H9 (cell line): Measurements from ENCODE around the gene ARHGAP26. TPM values are rescaled to one million over a fixed set of nuclear protein-coding genes. Genes with fewer than 3 reads are reported as not detected.

Source experiments
- DNase-seq: peaks from one replicate; pipeline ENCODE4 v3.0.0-alpha.2; 2017
- H2AFZ ChIP-seq: one replicate; pipeline ENCODE4 v1.6.1; 2013; ENCODE audit warnings: mild to moderate bottlenecking, low read length, control low read depth, moderate library complexity
- H2AK5ac ChIP-seq: 2 replicates; pipeline ENCODE4 v1.6.1; 2013; ENCODE audit warnings: low read length, control low read depth, mixed read lengths; ENCODE audit not compliant: insufficient read length
- H2BK120ac ChIP-seq: one replicate; pipeline ENCODE4 v1.6.1; 2013; ENCODE audit warnings: low read depth, mild to moderate bottlenecking, low read length, control low read depth, inconsistent platforms; ENCODE audit not compliant: poor library complexity, severe bottlenecking
- H2BK12ac ChIP-seq: 2 replicates; pipeline ENCODE4 v1.6.1; 2013; ENCODE audit warnings: low read length, control low read depth, mixed read lengths, low read depth; ENCODE audit not compliant: insufficient read length
- H2BK15ac ChIP-seq: 2 replicates; pipeline ENCODE4 v1.6.1; 2013; ENCODE audit warnings: low read depth, low read length, control low read depth
- H2BK20ac ChIP-seq: one replicate; pipeline ENCODE4 v1.6.1; 2013; ENCODE audit warnings: low read depth, mild to moderate bottlenecking, low read length, control low read depth, inconsistent platforms; ENCODE audit not compliant: poor library complexity, severe bottlenecking
- H2BK5ac ChIP-seq: 2 replicates; pipeline ENCODE4 v1.6.1; 2013; ENCODE audit warnings: low read length, control low read depth, mixed read lengths; ENCODE audit not compliant: insufficient read length
- H3K14ac ChIP-seq: 2 replicates; pipeline ENCODE4 v1.6.1; 2013; ENCODE audit warnings: low read length, control low read depth; ENCODE audit not compliant: insufficient read depth
- H3K18ac ChIP-seq: 2 replicates; pipeline ENCODE4 v1.6.1; 2013; ENCODE audit warnings: low read depth, mild to moderate bottlenecking, mixed read lengths, low read length, control low read depth; ENCODE audit not compliant: insufficient read length
- H3K23ac ChIP-seq: 2 replicates; pipeline ENCODE4 v1.6.1; 2013; ENCODE audit warnings: low read length, control low read depth, mixed read lengths, low read depth; ENCODE audit not compliant: insufficient read length
- H3K23me2 ChIP-seq: 2 replicates; pipeline ENCODE4 v1.6.1; 2013; ENCODE audit warnings: low read depth, mild to moderate bottlenecking, mixed read lengths, low read length, control low read depth; ENCODE audit not compliant: insufficient read length, poor library complexity, severe bottlenecking
- H3K27ac ChIP-seq: 2 replicates; pipeline ENCODE4 v1.5.1; 2013; ENCODE audit warnings: low read length, control low read depth, mixed read lengths, low read depth; ENCODE audit not compliant: insufficient read length
- H3K27me3 ChIP-seq: 2 replicates; pipeline ENCODE4 v1.6.1; 2013; ENCODE audit warnings: low read length, control low read depth, inconsistent platforms; ENCODE audit not compliant: insufficient read depth
- H3K4ac ChIP-seq: 2 replicates; pipeline ENCODE4 v1.6.1; 2013; ENCODE audit warnings: low read depth, mild to moderate bottlenecking, control low read depth, inconsistent platforms, low read length, moderate library complexity
- H3K4me1 ChIP-seq: 2 replicates; pipeline ENCODE4 v1.6.1; 2013; ENCODE audit warnings: low read length, control low read depth, inconsistent platforms; ENCODE audit not compliant: insufficient read depth
- H3K4me2 ChIP-seq: 2 replicates; pipeline ENCODE4 v1.6.1; 2013; ENCODE audit warnings: low read length, control low read depth, mixed read lengths; ENCODE audit not compliant: insufficient read length, insufficient read depth
- H3K56ac ChIP-seq: 2 replicates; pipeline ENCODE4 v1.6.1; 2013; ENCODE audit warnings: low read depth, mild to moderate bottlenecking, mixed read lengths, low read length, control low read depth; ENCODE audit not compliant: insufficient read length
- H3K79me1 ChIP-seq: 2 replicates; pipeline ENCODE4 v1.6.1; 2013; ENCODE audit warnings: low read depth, mild to moderate bottlenecking, moderate library complexity, low read length, control low read depth, inconsistent platforms; ENCODE audit not compliant: insufficient read depth, poor library complexity, severe bottlenecking
- H3K79me2 ChIP-seq: 2 replicates; pipeline ENCODE4 v1.6.1; 2013; ENCODE audit warnings: low read length, control low read depth, inconsistent platforms; ENCODE audit not compliant: insufficient read depth
- H3K9ac ChIP-seq: 2 replicates; pipeline ENCODE4 v1.6.1; 2013; ENCODE audit warnings: low read length, control low read depth, mixed read lengths; ENCODE audit not compliant: insufficient read length; ENCODE audit errors: extremely low read depth
- H3K9me3 ChIP-seq: one replicate; pipeline ENCODE4 v1.6.1; 2013; ENCODE audit warnings: low read depth, low read length, inconsistent platforms; ENCODE audit not compliant: control insufficient read depth
- H3T11ph ChIP-seq: one replicate; pipeline ENCODE4 v1.6.1; 2013; ENCODE audit warnings: mild to moderate bottlenecking, low read length, control low read depth, inconsistent platforms
- H4K20me1 ChIP-seq: one replicate; pipeline ENCODE4 v1.6.1; 2013; ENCODE audit not compliant: control insufficient read depth, insufficient read length, insufficient read depth
- H4K5ac ChIP-seq: 2 replicates; pipeline ENCODE4 v1.6.1; 2013; ENCODE audit warnings: low read depth, mild to moderate bottlenecking, mixed read lengths, low read length, control low read depth; ENCODE audit not compliant: insufficient read length
- H4K8ac ChIP-seq: replicated peaks from 2 replicates; pipeline ENCODE4 v1.6.1; 2013; ENCODE audit warnings: low read length, control low read depth, mixed read lengths, low read depth; ENCODE audit not compliant: insufficient read length
- H4K91ac ChIP-seq: 2 replicates; pipeline ENCODE4 v1.6.1; 2013; ENCODE audit warnings: low read depth, mild to moderate bottlenecking, moderate library complexity, mixed read lengths, low read length, control low read depth; ENCODE audit not compliant: insufficient read length
- H3K27ac Mint-ChIP-seq, 3 experiments: 2 replicates in 2 of 3; 3 replicates in 1 of 3; pipeline ENCODE4 v1.8.0; 2020 to 2021; ENCODE audit warnings: mixed read lengths in 3 of 3, mild to moderate bottlenecking in 1 of 3, moderate library complexity in 1 of 3
- H3K27me3 Mint-ChIP-seq: 2 replicates; pipeline ENCODE4 v1.8.0; 2021; ENCODE audit warnings: low read depth, mild to moderate bottlenecking, moderate library complexity, mixed read lengths
- H3K36me3 Mint-ChIP-seq, 3 experiments: 2 replicates in 2 of 3; 3 replicates in 1 of 3; pipeline ENCODE4 v1.8.0; 2020 to 2021; ENCODE audit warnings: low read depth in 3 of 3, mixed read lengths in 3 of 3; ENCODE audit not compliant: insufficient read depth in 1 of 3
- H3K4me1 Mint-ChIP-seq, 2 experiments: 2 replicates each; pipeline ENCODE4 v1.8.0; 2020; ENCODE audit warnings: mixed read lengths in 2 of 2
- H3K4me3 Mint-ChIP-seq, 2 experiments: 2 replicates in 1 of 2; 3 replicates in 1 of 2; pipeline ENCODE4 v1.8.0; 2020 to 2021; ENCODE audit warnings: mild to moderate bottlenecking in 2 of 2, mixed read lengths in 2 of 2, moderate library complexity in 1 of 2
- H3K9me3 Mint-ChIP-seq, 2 experiments: 2 replicates in 1 of 2; 3 replicates in 1 of 2; pipeline ENCODE4 v1.8.0; 2020; ENCODE audit warnings: mild to moderate bottlenecking in 2 of 2, mixed read lengths in 2 of 2, moderate library complexity in 1 of 2
- WGBS: extraction: QIAGEN DNeasy Blood & Tissue Kit; methylation state at CpG from one replicate; pipeline ENCODE4 v1.1.7; 2013; ENCODE audit warnings: missing lambda C conversion rate, low lambda C conversion rate, mixed read lengths; ENCODE audit not compliant: insufficient read length; ENCODE audit errors: extremely low coverage; 5-methylcytosine and 5-hydroxymethylcytosine counted together
- total RNA-seq: library from RNA; stranded (reverse); gene quantifications from 2 replicates; pipeline ENCODE4 v1.2.1, GENCODE V29; 2021
- TF ChIP-seq, protein P1 (sequence below): fragments of 200-600 bp; sonication (generic); conservative IDR thresholded peaks from 3 replicates; pipeline ENCODE4 v1.8.0; 2021; ENCODE audit warnings: antibody characterized with exemption, mild to moderate bottlenecking

The ARHGAP26 gene
- total RNA-seq, 1 experiment from 2014 or later: 13.8 TPM

DNA sequence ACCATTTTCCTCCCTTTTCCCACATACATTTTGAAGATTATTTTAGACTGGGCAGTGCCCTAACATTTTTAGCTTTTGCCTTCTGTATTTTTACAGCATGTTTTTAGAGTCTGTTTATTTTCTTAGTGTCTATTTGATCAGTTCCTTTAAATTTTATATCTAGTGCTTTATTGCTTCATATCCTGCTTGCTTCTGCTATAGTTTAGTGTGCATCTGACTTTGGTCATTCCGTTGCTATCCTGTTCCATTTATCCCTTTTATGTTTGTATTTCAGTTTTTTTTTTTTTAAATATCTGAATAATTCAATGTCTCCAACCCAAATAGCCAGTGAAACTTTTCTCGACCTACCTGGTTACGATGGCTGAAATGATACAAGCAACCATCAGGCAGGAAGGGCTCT, 203.8 kb downstream of the ARHGAP26 start:
- no peak overlapping the region for H2BK5ac ChIP-seq
- no peak overlapping the region for H2BK120ac ChIP-seq
- no peaks in the 10 kb centered on the region for H3K23me2 ChIP-seq
- TF ChIP-seq, protein P1, sequence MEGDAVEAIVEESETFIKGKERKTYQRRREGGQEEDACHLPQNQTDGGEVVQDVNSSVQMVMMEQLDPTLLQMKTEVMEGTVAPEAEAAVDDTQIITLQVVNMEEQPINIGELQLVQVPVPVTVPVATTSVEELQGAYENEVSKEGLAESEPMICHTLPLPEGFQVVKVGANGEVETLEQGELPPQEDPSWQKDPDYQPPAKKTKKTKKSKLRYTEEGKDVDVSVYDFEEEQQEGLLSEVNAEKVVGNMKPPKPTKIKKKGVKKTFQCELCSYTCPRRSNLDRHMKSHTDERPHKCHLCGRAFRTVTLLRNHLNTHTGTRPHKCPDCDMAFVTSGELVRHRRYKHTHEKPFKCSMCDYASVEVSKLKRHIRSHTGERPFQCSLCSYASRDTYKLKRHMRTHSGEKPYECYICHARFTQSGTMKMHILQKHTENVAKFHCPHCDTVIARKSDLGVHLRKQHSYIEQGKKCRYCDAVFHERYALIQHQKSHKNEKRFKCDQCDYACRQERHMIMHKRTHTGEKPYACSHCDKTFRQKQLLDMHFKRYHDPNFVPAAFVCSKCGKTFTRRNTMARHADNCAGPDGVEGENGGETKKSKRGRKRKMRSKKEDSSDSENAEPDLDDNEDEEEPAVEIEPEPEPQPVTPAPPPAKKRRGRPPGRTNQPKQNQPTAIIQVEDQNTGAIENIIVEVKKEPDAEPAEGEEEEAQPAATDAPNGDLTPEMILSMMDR: no peak
- H3K56ac ChIP-seq: no peak overlapping the region
- H3K27ac ChIP-seq: no peak overlapping the region
- no peaks in the 10 kb centered on the region for H3K9me3 ChIP-seq
- H3K14ac ChIP-seq: no peak overlapping the region
- Mint-ChIP-seq H3K27ac (no peak overlapping the region), H3K4me1 (peaks cover 4 to 6% of the 10 kb centered on the region in 2 experiments; a peak in 3 of 4 replicates), H3K27me3 (no peaks in the 10 kb centered on the region), H3K4me3 (no peak overlapping the region), H3K9me3 (no peaks in the 10 kb centered on the region), H3K36me3 (no peaks in the 10 kb centered on the region)
- no peak overlapping the region for H2BK12ac ChIP-seq
- H4K8ac ChIP-seq: no peak overlapping the region
- no peak overlapping the region for H3T11ph ChIP-seq
- H4K20me1 ChIP-seq: no peaks in the 10 kb centered on the region
- H4K5ac ChIP-seq: no peak overlapping the region
- no peak overlapping the region for H3K23ac ChIP-seq
- no peaks in the 10 kb centered on the region; the same call in 1 of the 2 replicates for H3K4me1 ChIP-seq
- no peak overlapping the region for H2BK20ac ChIP-seq
- WGBS: no CpG with 5 or more reads among the region's 3 CpGs
- H3K9ac ChIP-seq: no peak overlapping the region
- no peak for DNase-seq
- no peak overlapping the region for H2BK15ac ChIP-seq
- no peaks in the 10 kb centered on the region for H3K27me3 ChIP-seq
- no peaks in the 10 kb centered on the region for H3K79me2 ChIP-seq
- H3K4me2 ChIP-seq: no peak overlapping the region
- H3K79me1 ChIP-seq: no peaks in the 10 kb centered on the region
- H2AK5ac ChIP-seq: no peak overlapping the region
- H2AFZ ChIP-seq: no peak overlapping the region
- no peak overlapping the region for H4K91ac ChIP-seq
- H3K4ac ChIP-seq: no peak overlapping the region
- no peak overlapping the region for H3K18ac ChIP-seq
